Sigmoid colon (tissue), 7 donors: ENCODE data around the gene FBXW11. TPM values are rescaled to one million over a fixed set of nuclear protein-coding genes. Genes with fewer than 3 reads are reported as not detected.

Experiments
- DNase-seq: peaks from one replicate; pipeline ENCODE4 v3.0.0-alpha.2; 2019
- H3K27ac ChIP-seq, 4 donors: fragments of 200-600 bp; sonication (generic); one replicate each; pipeline ENCODE4 v1.5.1; 2016 to 2019; ENCODE audit warnings: mild to moderate bottlenecking in 1 of 4
- H3K27me3 ChIP-seq, 3 donors: fragments of 200-600 bp; sonication (generic); one replicate each; pipeline ENCODE4 v1.5.1; 2019; ENCODE audit warnings: mild to moderate bottlenecking in 1 of 3
- H3K36me3 ChIP-seq, 4 donors: fragments of 200-600 bp; sonication (generic); one replicate each; pipeline ENCODE4 v1.5.1; 2016 to 2019
- H3K4me1 ChIP-seq, 4 donors: fragments of 200-600 bp; sonication (generic); one replicate each; pipeline ENCODE4 v1.5.1; 2017 to 2019
- H3K4me3 ChIP-seq, 4 donors: fragments of 200-600 bp; sonication (generic); one replicate each; pipeline ENCODE4 v1.5.1; 2017 to 2019; ENCODE audit warnings: mild to moderate bottlenecking in 2 of 4, moderate library complexity in 1 of 4
- H3K9me3 ChIP-seq, 4 donors: fragments of 200-600 bp in 3 of 4; sonication (generic) in 3 of 4; one replicate each; pipeline versions ENCODE4 v1.5.1 to v1.6.1; 2013 to 2019
- CTCF ChIP-seq, 4 experiments: fragments of 450-650 bp in 3 of 4; fragments of 200-600 bp in 1 of 4; IDR thresholded peaks; one replicate each; pipeline ENCODE4 v1.5.1; 2016 to 2019; ENCODE audit warnings: antibody characterized with exemption in 4 of 4, mild to moderate bottlenecking in 3 of 4, moderate library complexity in 2 of 4
- EP300 ChIP-seq, 4 donors: sonication (generic); formaldehyde crosslinking; IDR thresholded peaks; one replicate each; pipeline ENCODE4 v1.6.1; 2017; ENCODE audit warnings: antibody characterized with exemption in 4 of 4
- POLR2A ChIP-seq, 2 donors: fragments of 450-650 bp; IDR thresholded peaks; one replicate each; pipeline ENCODE4 v1.6.1; 2016; ENCODE audit warnings: antibody characterized with exemption in 2 of 2, mild to moderate bottlenecking in 2 of 2, moderate library complexity in 2 of 2
- POLR2AphosphoS5 ChIP-seq, 4 donors: sonication (generic); formaldehyde crosslinking; IDR thresholded peaks; one replicate each; pipeline ENCODE4 v1.6.1; 2017; ENCODE audit warnings: antibody characterized with exemption in 4 of 4
- WGBS, 2 donors: extraction: QIAGEN DNeasy Blood & Tissue Kit; methylation state at CpG; one replicate each; pipeline ENCODE4 v1.1.7; 2013; 5-methylcytosine and 5-hydroxymethylcytosine counted together
- intact Hi-C: fragments of 100-400 bp; cut with DNase I; formaldehyde crosslinking; loops from one replicate; pipeline ENCODE4 v1.15.1; 2023
- polyA plus RNA-seq, 3 donors: library from polyadenylated mRNA; stranded (reverse); fragments of 200-250 nt; gene quantifications; one replicate each; pipeline ENCODE4 v1.2.3, GENCODE V29; 2013
- total RNA-seq, 4 donors: library from RNA; depleted of rRNA; stranded (reverse); fragments of >200 nt; gene quantifications; one replicate each; pipeline ENCODE4 v1.1.0, GENCODE V29; 2016
- donor health status: healthy with polysubstance abuse.
- donor health status: Bipolar disorder and iron deficiency.
- donor health status: healthy.

The FBXW11 gene
- total and polyA plus RNA-seq, 7 donors, result 14.4 to 67.1 (median 42.9) TPM

GRCh38 chr5:171867786-171868185, 138.7 kb downstream of the FBXW11 start:
- Histone ChIP-seq H3K36me3 (peaks cover 0 to 74% (median 0%) of the 10 kb centered on the region in 4 donors), H3K4me1 (peaks cover 0 to 8% (median 0%) of the 10 kb centered on the region in 4 donors), H3K4me3 (no peak overlapping the region), H3K27ac (no peak overlapping the region), H3K27me3 (no peaks in the 10 kb centered on the region), H3K9me3 (no peaks in the 10 kb centered on the region)
- intact Hi-C loops, result no loop called here
- 42 to 91% methylated on average over 1 of the region's 1 CpG for WGBS, 2 donors
- no peak for TF ChIP-seq EP300 (IDR thresholded peaks at IDR 0.05)
- TF ChIP-seq POLR2AphosphoS5 (IDR thresholded peaks at IDR 0.05), result no peak
- TF ChIP-seq POLR2A (IDR thresholded peaks at IDR 0.05), result no peak
- no peak for TF ChIP-seq CTCF (IDR thresholded peaks at IDR 0.05)
- DNase-seq, result no peak

GRCh38 chr5:171865471-171865870, 141.0 kb downstream of the FBXW11 start:
- Histone ChIP-seq H3K27ac (no peak overlapping the region), H3K4me1 (peaks cover 0 to 8% (median 0%) of the 10 kb centered on the region in 4 donors), H3K9me3 (no peaks in the 10 kb centered on the region), H3K27me3 (no peaks in the 10 kb centered on the region), H3K36me3 (peaks cover 0 to 57% (median 0%) of the 10 kb centered on the region in 4 donors), H3K4me3 (no peak overlapping the region)
- no peak for TF ChIP-seq CTCF (IDR thresholded peaks at IDR 0.05)
- no peak for TF ChIP-seq POLR2AphosphoS5 (IDR thresholded peaks at IDR 0.05)
- TF ChIP-seq POLR2A (IDR thresholded peaks at IDR 0.05), result no peak
- TF ChIP-seq EP300 (IDR thresholded peaks at IDR 0.05), result no peak
- WGBS, 2 donors, result 65 to 88% methylated on average over 6 of the region's 6 CpGs
- intact Hi-C loops, result no loop called here
- no peak for DNase-seq

- Histone ChIP-seq H3K9me3 (no peaks in the 10 kb centered on the region), H3K4me1 (peaks cover 0 to 8% (median 0%) of the 10 kb centered on the region in 4 donors), H3K4me3 (no peak overlapping the region), H3K27me3 (no peaks in the 10 kb centered on the region), H3K27ac (no peak overlapping the region), H3K36me3 (peaks cover 0 to 47% (median 0%) of the 10 kb centered on the region in 4 donors)
- 94 to 95% methylated on average over 6 of the region's 6 CpGs for WGBS, 2 donors
- TF ChIP-seq POLR2AphosphoS5 (IDR thresholded peaks at IDR 0.05), result no peak
- no peak for TF ChIP-seq CTCF (IDR thresholded peaks at IDR 0.05)
- no peak for TF ChIP-seq POLR2A (IDR thresholded peaks at IDR 0.05)
- TF ChIP-seq EP300 (IDR thresholded peaks at IDR 0.05), result no peak
- no peak for DNase-seq
- intact Hi-C loops, result no loop called here
Observed at GRCh38 chr5:171863935-171864334, 142.5 kb downstream of the FBXW11 start.

GRCh38 chr5:171862624-171863023, 143.8 kb downstream of the FBXW11 start:
- Histone ChIP-seq H3K4me3 (no peak overlapping the region), H3K36me3 (peaks cover 0 to 34% (median 0%) of the 10 kb centered on the region in 4 donors), H3K9me3 (no peaks in the 10 kb centered on the region), H3K27ac (no peak overlapping the region), H3K27me3 (no peaks in the 10 kb centered on the region), H3K4me1 (peaks cover 0 to 8% (median 0%) of the 10 kb centered on the region in 4 donors)
- no peak for DNase-seq
- intact Hi-C loops, result no loop called here
- TF ChIP-seq EP300 (IDR thresholded peaks at IDR 0.05), result no peak
- TF ChIP-seq CTCF (IDR thresholded peaks at IDR 0.05), result no peak
- no peak for TF ChIP-seq POLR2AphosphoS5 (IDR thresholded peaks at IDR 0.05)
- no peak for TF ChIP-seq POLR2A (IDR thresholded peaks at IDR 0.05)
- WGBS, 2 donors, result 96 to 97% methylated on average over 4 of the region's 4 CpGs

GRCh38 chr5:171861381-171861780, 145.1 kb downstream of the FBXW11 start:
- DNase-seq, result no peak
- WGBS, 2 donors, result 81 to 88% methylated on average over 3 of the region's 3 CpGs
- no peaks in the 10 kb centered on the region for H3K27me3 ChIP-seq
- H3K9me3 ChIP-seq, result no peaks in the 10 kb centered on the region
- peaks cover 0 to 23% (median 0%) of the 10 kb centered on the region in 4 donors for H3K36me3 ChIP-seq
- no peak for TF ChIP-seq CTCF (IDR thresholded peaks at IDR 0.05)
- TF ChIP-seq POLR2AphosphoS5 (IDR thresholded peaks at IDR 0.05), result no peak
- no peak for TF ChIP-seq EP300 (IDR thresholded peaks at IDR 0.05)
- TF ChIP-seq POLR2A (IDR thresholded peaks at IDR 0.05), result no peak
- no peak overlapping the region for H3K4me3 ChIP-seq
- intact Hi-C loops, result no loop called here
- peaks cover 0 to 8% (median 0%) of the 10 kb centered on the region in 4 donors for H3K4me1 ChIP-seq
- H3K27ac ChIP-seq, result no peak overlapping the region
